ENCODE data around the gene KIF22. TPM values are rescaled to one million over a fixed set of nuclear protein-coding genes. Genes with fewer than 3 reads are reported as not detected.

KIF22 gene
- total RNA-seq, 3 donors from 2014 or later (not counting 1 experiment from before 2014, with no cell fraction given), result 73.4 to 96.0 (median 86.5) TPM

- Histone ChIP-seq H3K9me3 (ENCODE audit: control insufficient read depth, insufficient read depth, low read length) (no peaks in the 10 kb centered on the region), H3K4me1 (ENCODE audit: control insufficient read depth, insufficient read depth, low read length) (no peaks in the 10 kb centered on the region), H3K27ac (ENCODE audit: low read length) (no peak overlapping the region), H3K27me3 (ENCODE audit: control insufficient read depth, insufficient read depth, low read length) (no peaks in the 10 kb centered on the region), H3K36me3 (ENCODE audit: control insufficient read depth, insufficient read depth, low read length) (peaks cover 54% of the 10 kb centered on the region), H3K4me3 (ENCODE audit: low read length) (no peak overlapping the region)
- H3K4me3 Mint-ChIP-seq, result no peak overlapping the region
- H3K36me3 Mint-ChIP-seq, result no peaks in the 10 kb centered on the region
- no peaks in the 10 kb centered on the region for H3K9me3 Mint-ChIP-seq
- peaks cover 0 to 10% of the 10 kb centered on the region in 2 donors for H3K4me1 Mint-ChIP-seq
- TF ChIP-seq CTCF (IDR thresholded peaks at IDR 0.05), result no peak
- DNase-seq, result no peak
- ATAC-seq, result no peak
- H3K27ac Mint-ChIP-seq, result no peak overlapping the region
- H3K27me3 Mint-ChIP-seq (ENCODE audit: low read depth in 2 of 2), result no peaks in the 10 kb centered on the region
- 95% methylated on average over 5 of the region's 5 CpGs for WGBS (ENCODE audit: insufficient coverage)
- intact Hi-C loops (cut with micrococcal nuclease), result no loop called here
These were observed 43.5 kb downstream of the KIF22 start for GRCh38 chr16:29834079-29834478.

- H3K36me3 Mint-ChIP-seq, result no peaks in the 10 kb centered on the region
- no peaks in the 10 kb centered on the region for H3K4me1 ChIP-seq (ENCODE audit: control insufficient read depth, insufficient read depth, low read length)
- no peak for TF ChIP-seq CTCF (IDR thresholded peaks at IDR 0.05)
- intact Hi-C loops (cut with micrococcal nuclease), result no loop called here
- no peak overlapping the region for H3K4me3 ChIP-seq (ENCODE audit: low read length)
- DNase-seq, result no peak
- no peaks in the 10 kb centered on the region for H3K9me3 ChIP-seq (ENCODE audit: control insufficient read depth, insufficient read depth, low read length)
- no peaks in the 10 kb centered on the region for H3K9me3 Mint-ChIP-seq
- no peak overlapping the region for H3K27ac Mint-ChIP-seq
- no peaks in the 10 kb centered on the region for H3K4me1 Mint-ChIP-seq
- H3K27ac ChIP-seq (ENCODE audit: low read length), result no peak overlapping the region
- H3K27me3 ChIP-seq (ENCODE audit: control insufficient read depth, insufficient read depth, low read length), result no peaks in the 10 kb centered on the region
- no peaks in the 10 kb centered on the region for H3K27me3 Mint-ChIP-seq (ENCODE audit: low read depth in 2 of 2)
- H3K4me3 Mint-ChIP-seq, result no peak overlapping the region
- WGBS (ENCODE audit: insufficient coverage), result 96% methylated on average over 5 of the region's 7 CpGs
- H3K36me3 ChIP-seq (ENCODE audit: control insufficient read depth, insufficient read depth, low read length), result peaks cover 65% of the 10 kb centered on the region
- no peak for ATAC-seq
These were observed 45.4 kb downstream of the KIF22 start for GRCh38 chr16:29835926-29836325.

- ATAC-seq, result no peak
- Histone ChIP-seq H3K4me3 (ENCODE audit: low read length) (no peak overlapping the region), H3K27ac (ENCODE audit: low read length) (no peak overlapping the region), H3K4me1 (ENCODE audit: control insufficient read depth, insufficient read depth, low read length) (no peaks in the 10 kb centered on the region), H3K27me3 (ENCODE audit: control insufficient read depth, insufficient read depth, low read length) (no peaks in the 10 kb centered on the region), H3K9me3 (ENCODE audit: control insufficient read depth, insufficient read depth, low read length) (no peaks in the 10 kb centered on the region), H3K36me3 (ENCODE audit: control insufficient read depth, insufficient read depth, low read length) (peaks cover 64% of the 10 kb centered on the region)
- WGBS (ENCODE audit: insufficient coverage), result 96% methylated on average over 15 of the region's 15 CpGs
- H3K27me3 Mint-ChIP-seq (ENCODE audit: low read depth in 2 of 2), result no peaks in the 10 kb centered on the region
- no peak for DNase-seq
- H3K4me1 Mint-ChIP-seq, result no peaks in the 10 kb centered on the region
- no peak for TF ChIP-seq CTCF (IDR thresholded peaks at IDR 0.05)
- H3K36me3 Mint-ChIP-seq, result no peaks in the 10 kb centered on the region
- no peak overlapping the region for H3K4me3 Mint-ChIP-seq
- intact Hi-C loops (cut with micrococcal nuclease), result no loop called here
- H3K27ac Mint-ChIP-seq, result no peak overlapping the region
- no peaks in the 10 kb centered on the region for H3K9me3 Mint-ChIP-seq
These were observed 46.1 kb downstream of the KIF22 start for GRCh38 chr16:29836623-29837022.

GRCh38 chr16:29837841-29838240, 47.3 kb downstream of the KIF22 start:
- Mint-ChIP-seq H3K4me3 (no peak overlapping the region), H3K4me1 (no peaks in the 10 kb centered on the region), H3K9me3 (no peaks in the 10 kb centered on the region), H3K36me3 (no peaks in the 10 kb centered on the region), H3K27ac (no peak overlapping the region), H3K27me3 (ENCODE audit: low read depth in 2 of 2) (no peaks in the 10 kb centered on the region)
- ATAC-seq, result no peak
- intact Hi-C loops (cut with micrococcal nuclease), result no loop called here
- Histone ChIP-seq H3K36me3 (ENCODE audit: control insufficient read depth, insufficient read depth, low read length) (peaks cover 68% of the 10 kb centered on the region), H3K4me1 (ENCODE audit: control insufficient read depth, insufficient read depth, low read length) (no peaks in the 10 kb centered on the region), H3K4me3 (ENCODE audit: low read length) (no peak overlapping the region), H3K27me3 (ENCODE audit: control insufficient read depth, insufficient read depth, low read length) (no peaks in the 10 kb centered on the region), H3K9me3 (ENCODE audit: control insufficient read depth, insufficient read depth, low read length) (no peaks in the 10 kb centered on the region), H3K27ac (ENCODE audit: low read length) (no peak overlapping the region)
- no peak for DNase-seq
- TF ChIP-seq CTCF (IDR thresholded peaks at IDR 0.05), result no peak
- 97% methylated on average over 5 of the region's 5 CpGs for WGBS (ENCODE audit: insufficient coverage)
